Sigmoid colon (tissue), 7 donors: ENCODE measurements around the gene CYBA. TPM values are rescaled to one million over a fixed set of nuclear protein-coding genes. Genes with fewer than 3 reads are reported as not detected.

Experiments
- DNase-seq: peaks from one replicate; pipeline ENCODE4 v3.0.0-alpha.2; 2019
- H3K27ac ChIP-seq, 4 donors: fragments of 200-600 bp; sonication (generic); one replicate each; pipeline ENCODE4 v1.5.1; 2016 to 2019; ENCODE audit warnings: mild to moderate bottlenecking in 1 of 4
- H3K27me3 ChIP-seq, 3 donors: fragments of 200-600 bp; sonication (generic); one replicate each; pipeline ENCODE4 v1.5.1; 2019; ENCODE audit warnings: mild to moderate bottlenecking in 1 of 3
- H3K36me3 ChIP-seq, 4 donors: fragments of 200-600 bp; sonication (generic); one replicate each; pipeline ENCODE4 v1.5.1; 2016 to 2019
- H3K4me1 ChIP-seq, 4 donors: fragments of 200-600 bp; sonication (generic); one replicate each; pipeline ENCODE4 v1.5.1; 2017 to 2019
- H3K4me3 ChIP-seq, 4 donors: fragments of 200-600 bp; sonication (generic); one replicate each; pipeline ENCODE4 v1.5.1; 2017 to 2019; ENCODE audit warnings: mild to moderate bottlenecking in 2 of 4, moderate library complexity in 1 of 4
- H3K9me3 ChIP-seq, 4 donors: fragments of 200-600 bp in 3 of 4; sonication (generic) in 3 of 4; one replicate each; pipeline versions ENCODE4 v1.5.1 to v1.6.1; 2013 to 2019
- CTCF ChIP-seq, 4 experiments: fragments of 450-650 bp in 3 of 4; fragments of 200-600 bp in 1 of 4; IDR thresholded peaks; one replicate each; pipeline ENCODE4 v1.5.1; 2016 to 2019; ENCODE audit warnings: antibody characterized with exemption in 4 of 4, mild to moderate bottlenecking in 3 of 4, moderate library complexity in 2 of 4
- EP300 ChIP-seq, 4 donors: sonication (generic); formaldehyde crosslinking; IDR thresholded peaks; one replicate each; pipeline ENCODE4 v1.6.1; 2017; ENCODE audit warnings: antibody characterized with exemption in 4 of 4
- POLR2A ChIP-seq, 2 donors: fragments of 450-650 bp; IDR thresholded peaks; one replicate each; pipeline ENCODE4 v1.6.1; 2016; ENCODE audit warnings: antibody characterized with exemption in 2 of 2, mild to moderate bottlenecking in 2 of 2, moderate library complexity in 2 of 2
- POLR2AphosphoS5 ChIP-seq, 4 donors: sonication (generic); formaldehyde crosslinking; IDR thresholded peaks; one replicate each; pipeline ENCODE4 v1.6.1; 2017; ENCODE audit warnings: antibody characterized with exemption in 4 of 4
- WGBS, 2 donors: extraction: QIAGEN DNeasy Blood & Tissue Kit; methylation state at CpG; one replicate each; pipeline ENCODE4 v1.1.7; 2013; 5-methylcytosine and 5-hydroxymethylcytosine counted together
- intact Hi-C: fragments of 100-400 bp; cut with DNase I; formaldehyde crosslinking; loops from one replicate; pipeline ENCODE4 v1.15.1; 2023
- polyA plus RNA-seq, 3 donors: library from polyadenylated mRNA; stranded (reverse); fragments of 200-250 nt; gene quantifications; one replicate each; pipeline ENCODE4 v1.2.3, GENCODE V29; 2013
- total RNA-seq, 4 donors: library from RNA; depleted of rRNA; stranded (reverse); fragments of >200 nt; gene quantifications; one replicate each; pipeline ENCODE4 v1.1.0, GENCODE V29; 2016
- donor health status: healthy with polysubstance abuse.
- donor health status: Bipolar disorder and iron deficiency.
- donor health status: healthy.

CYBA gene
- total and polyA plus RNA-seq, 7 donors = 63.1 to 429 (median 124) TPM

DNA sequence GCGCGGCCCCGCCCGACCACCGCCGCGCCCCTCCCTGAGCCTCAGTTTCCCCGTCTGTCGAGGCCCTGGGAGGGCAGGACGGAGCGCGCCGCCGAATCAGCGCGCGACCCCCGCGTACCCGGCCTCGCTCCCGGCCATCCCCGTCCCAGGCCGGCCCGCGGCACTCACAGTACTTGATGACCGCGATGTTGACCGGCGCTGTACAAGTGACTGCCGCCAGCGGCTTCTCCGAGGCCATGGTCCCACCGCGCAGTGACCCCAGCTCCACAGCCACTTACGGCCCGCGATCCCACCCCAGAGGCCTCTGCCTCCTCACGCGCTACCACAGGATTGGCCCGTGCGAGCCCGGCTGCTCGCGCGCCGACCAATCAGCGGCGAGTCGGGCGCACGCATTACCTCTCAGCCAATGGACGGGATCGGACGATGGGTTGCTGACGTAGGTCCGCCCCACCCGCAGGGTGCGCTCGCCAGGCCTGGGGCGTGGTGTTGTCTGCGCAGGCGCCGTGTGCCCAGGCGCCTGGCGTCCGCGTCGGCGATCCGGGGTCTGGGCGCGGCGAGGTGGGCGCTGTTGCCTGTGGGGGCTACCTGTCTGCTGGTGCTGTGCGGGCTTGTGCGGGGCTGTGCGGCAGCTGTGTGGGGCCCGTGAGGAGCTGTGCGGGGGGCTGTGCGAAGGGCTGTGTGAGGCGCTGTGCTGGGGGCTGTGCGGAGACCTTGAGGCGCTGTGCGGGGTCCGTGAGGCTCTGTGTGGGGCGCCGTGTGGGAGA, 12.2 kb upstream of the CYBA start, which contains the start of gene MVD:
Gene MVD (minus strand): TSS at position 249 of the 764 bp plus-strand sequence. CDS start 11 bp downstream, at position 238.
- H3K27ac ChIP-seq = peak within 1 kb of the TSS; percentile 85 to 92 (median 88)
- intact Hi-C loops = loop anchor here (1.0 kb wide), 1 partner anchor 93 kb away; the partner anchor contains the start of gene ZC3H18

DNA sequence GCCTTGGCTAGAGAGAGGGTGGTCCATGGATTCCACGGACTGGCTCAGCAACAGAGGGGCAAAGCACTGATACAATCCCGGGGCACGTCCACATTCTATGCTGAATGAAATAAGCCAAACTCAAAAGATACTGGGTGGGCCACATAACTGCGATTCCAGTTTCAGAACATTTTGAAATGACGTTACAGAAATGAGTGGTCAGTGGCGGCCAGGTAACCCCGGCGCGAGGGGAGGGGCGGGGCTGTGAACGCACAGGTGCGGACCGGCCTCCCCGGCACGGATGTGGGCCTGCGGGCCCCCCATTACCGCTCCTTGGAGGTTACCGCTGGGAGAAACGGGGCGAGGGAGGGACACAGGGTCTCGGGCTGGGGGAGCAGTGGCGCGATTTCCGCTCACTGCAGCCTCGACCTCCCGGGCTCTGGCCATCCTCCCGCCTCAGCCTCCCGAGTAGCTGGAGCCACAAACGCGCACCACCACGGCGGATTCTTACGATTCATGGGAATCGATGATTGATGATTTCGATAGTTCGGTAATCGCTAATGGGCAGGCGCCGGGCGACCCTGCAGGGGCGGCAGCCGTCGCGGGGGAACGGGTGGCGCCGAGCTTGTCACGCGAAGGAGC, 11.5 kb upstream of the CYBA start:
- 1 to 2% methylated on average over 49 of the region's 49 CpGs for WGBS, 2 donors
- intact Hi-C loops = no loop called here
- peaks cover 0 to 22% (median 14%) of the 10 kb centered on the region in 4 donors for H3K4me1 ChIP-seq

More for the DNA sequence above, 12.2 kb upstream of the CYBA start, which contains the start of gene MVD:
- H3K36me3 ChIP-seq = peaks cover 0 to 3% (median 0%) of the 10 kb centered on the region in 4 donors
- H3K4me3 ChIP-seq = peak within 1 kb of the TSS; percentile 79 to 99 (median 85)
- H3K9me3 ChIP-seq = no peaks in the 10 kb centered on the region
- no peak for TF ChIP-seq CTCF (IDR thresholded peaks at IDR 0.05)
- TF ChIP-seq POLR2AphosphoS5 (IDR thresholded peaks at IDR 0.05) = peak; percentile 81 to 96 (median 91)
- TF ChIP-seq POLR2A (IDR thresholded peaks at IDR 0.05) = peak; percentile 43 to 86
- H3K4me1 ChIP-seq = peaks cover 0 to 22% (median 14%) of the 10 kb centered on the region in 4 donors
- H3K27me3 ChIP-seq = no peaks in the 10 kb centered on the region
- peak; percentile 99 for DNase-seq
- 0% methylated on average over 88 of the region's 88 CpGs for WGBS, 2 donors

DNA sequence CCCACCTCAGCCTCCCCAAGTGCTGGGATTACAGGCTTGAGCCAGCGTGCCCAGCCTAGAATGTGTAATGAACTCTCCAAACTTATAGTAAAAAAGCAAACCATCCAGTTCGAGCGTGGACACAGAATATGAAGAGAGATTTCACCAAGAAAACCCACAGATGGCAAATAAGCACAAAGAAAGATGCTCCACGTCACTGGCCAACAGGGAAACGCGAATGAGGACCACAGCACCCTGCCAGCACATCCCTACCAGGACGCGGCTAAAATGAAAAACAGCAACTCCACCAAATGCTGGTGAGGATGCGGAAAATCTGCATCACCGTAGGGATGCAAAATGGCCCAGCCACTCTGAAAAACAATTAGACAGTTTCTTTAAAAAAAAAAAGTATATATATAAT, 10.6 kb upstream of the CYBA start:
- DNase-seq = no peak
- TF ChIP-seq CTCF (IDR thresholded peaks at IDR 0.05) = no peak
- TF ChIP-seq EP300 (IDR thresholded peaks at IDR 0.05) = no peak
- TF ChIP-seq POLR2A (IDR thresholded peaks at IDR 0.05) = no peak
- TF ChIP-seq POLR2AphosphoS5 (IDR thresholded peaks at IDR 0.05) = no peak
- 91 to 92% methylated on average over 10 of the region's 10 CpGs for WGBS, 2 donors
- Histone ChIP-seq H3K4me1 (peaks cover 0 to 22% (median 14%) of the 10 kb centered on the region in 4 donors), H3K36me3 (peaks cover 0 to 18% (median 0%) of the 10 kb centered on the region in 4 donors), H3K9me3 (no peaks in the 10 kb centered on the region), H3K27ac (no peak overlapping the region), H3K4me3 (no peak overlapping the region), H3K27me3 (no peaks in the 10 kb centered on the region)
- intact Hi-C loops = no loop called here

More for the DNA sequence above, 11.5 kb upstream of the CYBA start:
- H3K27me3 ChIP-seq = no peaks in the 10 kb centered on the region
- H3K36me3 ChIP-seq = peaks cover 0 to 9% (median 0%) of the 10 kb centered on the region in 4 donors
- peak overlapping the region; percentile 85 to 92 (median 88) for H3K27ac ChIP-seq
- peak overlapping the region; percentile 79 to 99 (median 85) for H3K4me3 ChIP-seq
- no peaks in the 10 kb centered on the region for H3K9me3 ChIP-seq
- no peak for DNase-seq
- TF ChIP-seq EP300 (IDR thresholded peaks at IDR 0.05) (no peak), POLR2A (IDR thresholded peaks at IDR 0.05) (no peak), POLR2AphosphoS5 (IDR thresholded peaks at IDR 0.05) (no peak), CTCF (IDR thresholded peaks at IDR 0.05) (no peak)

GRCh38 chr16:88659160-88659559, 8.3 kb upstream of the CYBA start:
- intact Hi-C loops = no loop called here
- Histone ChIP-seq H3K27ac (no peak overlapping the region), H3K4me3 (no peak overlapping the region), H3K9me3 (no peaks in the 10 kb centered on the region), H3K27me3 (no peaks in the 10 kb centered on the region), H3K4me1 (peaks cover 0 to 20% (median 14%) of the 10 kb centered on the region in 4 donors), H3K36me3 (peaks cover 0 to 41% (median 4%) of the 10 kb centered on the region in 4 donors)
- TF ChIP-seq EP300 (IDR thresholded peaks at IDR 0.05) (no peak), POLR2A (IDR thresholded peaks at IDR 0.05) (no peak), POLR2AphosphoS5 (IDR thresholded peaks at IDR 0.05) (no peak), CTCF (IDR thresholded peaks at IDR 0.05) (no peak)
- WGBS, 2 donors = 92 to 95% methylated on average over 25 of the region's 25 CpGs
- DNase-seq = no peak
